IPS DF 6.9 (cell line): ENCODE results near the gene DLGAP4.
"Not testable (repeated sequence)": the region's sequence is repeated elsewhere in the genome, so short reads cannot be mapped to it uniquely, and the experiment has no call there.

ENCODE experiments used
- DNase-seq: peaks from one replicate; pipeline ENCODE4 v3.0.0-alpha.2; 2013; ENCODE audit warnings: low read depth, low spot score
- H3K27ac ChIP-seq: one replicate; pipeline ENCODE4 v1.5.1; 2013; ENCODE audit warnings: low read length, control low read depth
- H3K27me3 ChIP-seq: 2 replicates; pipeline ENCODE4 v1.6.1; 2013; ENCODE audit warnings: mild to moderate bottlenecking, low read length; ENCODE audit not compliant: control insufficient read depth, insufficient read depth
- H3K36me3 ChIP-seq: 2 replicates; pipeline ENCODE4 v1.6.1; 2013; ENCODE audit warnings: low read length; ENCODE audit not compliant: control insufficient read depth, insufficient read depth
- H3K4me1 ChIP-seq: 2 replicates; pipeline ENCODE4 v1.6.1; 2013; ENCODE audit warnings: low read length; ENCODE audit not compliant: control insufficient read depth, insufficient read depth
- H3K4me3 ChIP-seq: 2 replicates; pipeline ENCODE4 v1.5.1; 2013; ENCODE audit warnings: mild to moderate bottlenecking, low read length
- H3K9me3 ChIP-seq: 2 replicates; pipeline ENCODE4 v1.6.1; 2013; ENCODE audit warnings: low read length, inconsistent platforms; ENCODE audit not compliant: control insufficient read depth, insufficient read depth
- WGBS: extraction: QIAGEN DNeasy Blood & Tissue Kit; methylation state at CpG from one replicate; pipeline ENCODE4 v1.1.7; 2013; ENCODE audit warnings: mixed read lengths, missing lambda C conversion rate; ENCODE audit not compliant: insufficient read length, insufficient coverage; 5-methylcytosine and 5-hydroxymethylcytosine counted together

The DLGAP4 gene

GRCh38 chr20:36501367-36502006 is 195.3 kb downstream of the DLGAP4 start:
- no peak overlapping the region for H3K27ac ChIP-seq
- no peaks in the 10 kb centered on the region for H3K4me1 ChIP-seq
- peaks cover 21% of the 10 kb centered on the region for H3K36me3 ChIP-seq
- WGBS, result no CpG with 5 or more reads among the region's 3 CpGs
- no peak overlapping the region for H3K4me3 ChIP-seq
- H3K27me3 ChIP-seq, result no peaks in the 10 kb centered on the region
- no peaks in the 10 kb centered on the region for H3K9me3 ChIP-seq
- DNase-seq, result no peak

GRCh38 chr20:36504295-36504694 is 198.2 kb downstream of the DLGAP4 start:
- Histone ChIP-seq H3K4me3 (no peak overlapping the region), H3K4me1 (no peaks in the 10 kb centered on the region), H3K36me3 (peaks cover 8% of the 10 kb centered on the region), H3K9me3 (no peaks in the 10 kb centered on the region), H3K27ac (no peak overlapping the region), H3K27me3 (no peaks in the 10 kb centered on the region)
- no peak for DNase-seq
- WGBS, result no CpG with 5 or more reads among the region's 4 CpGs

- WGBS, result no CpG with 5 or more reads among the region's 1 CpG
- H3K36me3 ChIP-seq, result 0 out of 2 replicates have a peak, but pooled peaks cover 3% of the 10 kb centered on the region
- H3K4me1 ChIP-seq, result no peaks in the 10 kb centered on the region
- H3K4me3 ChIP-seq, result no peak overlapping the region
- no peaks in the 10 kb centered on the region for H3K27me3 ChIP-seq
- H3K27ac ChIP-seq, result no peak overlapping the region
- no peaks in the 10 kb centered on the region for H3K9me3 ChIP-seq
- no peak for DNase-seq
Observed at GRCh38 chr20:36506253-36506652, 200.1 kb downstream of the DLGAP4 start.

- Histone ChIP-seq H3K9me3 (no peaks in the 10 kb centered on the region), H3K36me3 (no peaks in the 10 kb centered on the region)
- WGBS, result no CpG with 5 or more reads among the region's 6 CpGs
Observed at GRCh38 chr20:36507746-36508145, 201.6 kb downstream of the DLGAP4 start.

GRCh38 chr20:36519012-36519719 is 213.0 kb downstream of the DLGAP4 start:
- no CpG with 5 or more reads among the region's 17 CpGs for WGBS
- Histone ChIP-seq H3K4me3 (no peak overlapping the region), H3K4me1 (no peaks in the 10 kb centered on the region), H3K36me3 (peaks cover 2% of the 10 kb centered on the region; the same call in 1 of the 2 replicates), H3K9me3 (no peaks in the 10 kb centered on the region), H3K27ac (no peak overlapping the region), H3K27me3 (no peaks in the 10 kb centered on the region)
- DNase-seq, result no peak

More at GRCh38 chr20:36507746-36508145, 201.6 kb downstream of the DLGAP4 start:
- H3K4me3 ChIP-seq, result no peak overlapping the region
- no peak overlapping the region for H3K27ac ChIP-seq
- H3K4me1 ChIP-seq, result no peaks in the 10 kb centered on the region
- H3K27me3 ChIP-seq, result no peaks in the 10 kb centered on the region
- no peak for DNase-seq

GRCh38 chr20:36519944-36520343 is 213.8 kb downstream of the DLGAP4 start:
- H3K27me3 ChIP-seq, result no peaks in the 10 kb centered on the region
- no peaks in the 10 kb centered on the region for H3K9me3 ChIP-seq
- peaks cover 2% of the 10 kb centered on the region; the same call in 1 of the 2 replicates for H3K36me3 ChIP-seq
- no CpG with 5 or more reads among the region's 2 CpGs for WGBS
- no peaks in the 10 kb centered on the region for H3K4me1 ChIP-seq
- no peak overlapping the region for H3K27ac ChIP-seq
- H3K4me3 ChIP-seq, result no peak overlapping the region
- DNase-seq, result no peak

- Histone ChIP-seq H3K36me3 (peaks cover 8% of the 10 kb centered on the region; the same call in 1 of the 2 replicates), H3K9me3 (no peaks in the 10 kb centered on the region), H3K4me1 (no peaks in the 10 kb centered on the region), H3K4me3 (no peak overlapping the region), H3K27me3 (no peaks in the 10 kb centered on the region), H3K27ac (no peak overlapping the region)
- no peak for DNase-seq
- WGBS, result no CpG with 5 or more reads among the region's 1 CpG
Observed at GRCh38 chr20:36521526-36521925, 215.4 kb downstream of the DLGAP4 start.

- not testable (repeated sequence) for H3K27ac ChIP-seq, H3K4me3 ChIP-seq, H3K4me1 ChIP-seq, H3K36me3 ChIP-seq, H3K27me3 ChIP-seq, H3K9me3 ChIP-seq, DNase-seq
- no CpG with 5 or more reads among the region's 7 CpGs for WGBS
Observed at GRCh38 chr20:36522412-36522811, 216.3 kb downstream of the DLGAP4 start.

- Histone ChIP-seq H3K27me3 (no peaks in the 10 kb centered on the region), H3K4me3 (no peak overlapping the region), H3K36me3 (peaks cover 8% of the 10 kb centered on the region; the same call in 1 of the 2 replicates), H3K27ac (no peak overlapping the region), H3K9me3 (no peaks in the 10 kb centered on the region), H3K4me1 (no peaks in the 10 kb centered on the region)
- no CpG with 5 or more reads among the region's 3 CpGs for WGBS
- DNase-seq, result no peak
Observed at GRCh38 chr20:36523341-36523740, 217.2 kb downstream of the DLGAP4 start.

GRCh38 chr20:36525620-36526365 is 219.7 kb downstream of the DLGAP4 start:
- no peaks in the 10 kb centered on the region for H3K4me1 ChIP-seq
- no CpG with 5 or more reads among the region's 17 CpGs for WGBS
- H3K27me3 ChIP-seq, result no peaks in the 10 kb centered on the region
- H3K4me3 ChIP-seq, result no peak overlapping the region
- no peak overlapping the region for H3K27ac ChIP-seq
- no peaks in the 10 kb centered on the region for H3K9me3 ChIP-seq
- no peak for DNase-seq
- H3K36me3 ChIP-seq, result peaks cover 10% of the 10 kb centered on the region; the same call in 1 of the 2 replicates
